MCF 10A (cell line): ENCODE results near the gene LRRC31. TPM values are rescaled to one million over a fixed set of nuclear protein-coding genes. Genes with fewer than 3 reads are reported as not detected.

Source experiments
- BruUV-seq: library from RNA; stranded (reverse); fragments of 400-500 nt; replicated peaks from 2 replicates; lab custom pipeline; 2021; lab: Mats Ljungman, UMichigan
- CTCF ChIA-PET: fragments of 300-600 bp; sonication (Branson Sonifier 250); formaldehyde crosslinking; extraction: SDS; loops from one replicate; lab custom pipeline; 2021; ENCODE audit warnings: antibody characterized with exemption, inconsistent platforms; lab: Yijun Ruan, JAX
- POLR2A ChIA-PET: fragments of 300-600, 350-650 bp; sonication (Branson Sonifier 250); formaldehyde crosslinking; extraction: SDS; loops from one replicate; lab custom pipeline; 2020; ENCODE audit warnings: antibody characterized with exemption, inconsistent platforms; lab: Yijun Ruan, JAX
- DNase-seq: peaks from one replicate; pipeline ENCODE4 v3.0.0-alpha.2; 2018; ENCODE audit not compliant: unreplicated experiment
- H3K27ac Mint-ChIP-seq: one replicate; pipeline ENCODE4 v1.8.0; 2022; ENCODE audit warnings: mild to moderate bottlenecking, low read depth, mixed read lengths; ENCODE audit not compliant: unreplicated experiment
- H3K27me3 Mint-ChIP-seq: one replicate; pipeline ENCODE4 v1.8.0; 2022; ENCODE audit warnings: mixed read lengths; ENCODE audit not compliant: insufficient read depth, unreplicated experiment
- H3K36me3 Mint-ChIP-seq: one replicate; pipeline ENCODE4 v1.8.0; 2022; ENCODE audit warnings: mild to moderate bottlenecking, moderate library complexity, mixed read lengths; ENCODE audit not compliant: insufficient read depth, unreplicated experiment
- H3K4me1 Mint-ChIP-seq: one replicate; pipeline ENCODE4 v1.8.0; 2022; ENCODE audit warnings: mixed read lengths; ENCODE audit not compliant: insufficient read depth, unreplicated experiment
- H3K4me3 Mint-ChIP-seq: one replicate; pipeline ENCODE4 v1.8.0; 2022; ENCODE audit warnings: mild to moderate bottlenecking, moderate library complexity, mixed read lengths; ENCODE audit not compliant: unreplicated experiment
- H3K9me3 Mint-ChIP-seq: one replicate; pipeline ENCODE4 v1.8.0; 2022; ENCODE audit warnings: mixed read lengths; ENCODE audit not compliant: unreplicated experiment
- intact Hi-C: fragments of 100-400 bp; cut with micrococcal nuclease; formaldehyde crosslinking; loops from 2 replicates; pipeline ENCODE4 v1.14.1; 2022
- total RNA-seq: library from RNA; stranded (reverse); gene quantifications from 2 replicates; pipeline ENCODE4 v1.2.3, GENCODE V29; 2022
- TF ChIP-seq, protein P1 (sequence below): fragments of 200-600 bp; IDR thresholded peaks from one replicate; pipeline ENCODE4 v1.8.0; 2022; ENCODE audit warnings: antibody characterized with exemption, mild to moderate bottlenecking; ENCODE audit not compliant: unreplicated experiment

The LRRC31 gene
- total RNA-seq, 1 experiment from 2014 or later, result not detected

DNA sequence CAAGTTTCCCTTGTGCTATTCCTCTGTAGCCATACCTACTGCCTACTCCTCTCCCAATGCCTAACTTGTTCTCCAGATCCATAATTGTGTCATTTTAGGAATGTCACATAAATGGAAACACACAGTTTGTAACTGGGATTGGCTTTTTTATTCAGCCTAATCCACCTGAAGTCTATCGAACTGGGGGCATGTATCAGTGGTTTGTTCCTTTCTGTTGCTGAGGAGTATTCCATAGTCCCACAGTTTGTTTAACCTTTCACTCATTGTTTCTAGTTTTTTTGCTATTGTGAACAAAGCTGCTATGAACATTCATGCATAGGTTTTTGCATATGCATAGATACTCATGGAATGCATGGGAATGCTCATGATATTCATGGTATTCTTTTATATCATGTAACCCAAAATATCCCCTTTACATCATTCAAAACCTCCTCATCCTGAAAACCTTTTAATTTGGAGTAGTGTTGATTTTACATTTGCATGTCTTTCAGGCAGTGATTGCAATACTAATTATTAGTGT is 31.2 kb downstream of the LRRC31 start:
- Mint-ChIP-seq H3K27ac (no peak overlapping the region), H3K27me3 (no peaks in the 10 kb centered on the region), H3K9me3 (no peaks in the 10 kb centered on the region), H3K36me3 (no peaks in the 10 kb centered on the region), H3K4me1 (no peaks in the 10 kb centered on the region), H3K4me3 (no peak overlapping the region)
- intact Hi-C loops, result no loop called here
- POLR2A ChIA-PET, result no interaction called here
- CTCF ChIA-PET, result interaction anchor here (0.6 kb wide), 1 partner anchor 58 kb away, joined by 3 read pairs; no protein-coding TSS in a partner anchor
- no peak for DNase-seq
- TF ChIP-seq, protein P1, sequence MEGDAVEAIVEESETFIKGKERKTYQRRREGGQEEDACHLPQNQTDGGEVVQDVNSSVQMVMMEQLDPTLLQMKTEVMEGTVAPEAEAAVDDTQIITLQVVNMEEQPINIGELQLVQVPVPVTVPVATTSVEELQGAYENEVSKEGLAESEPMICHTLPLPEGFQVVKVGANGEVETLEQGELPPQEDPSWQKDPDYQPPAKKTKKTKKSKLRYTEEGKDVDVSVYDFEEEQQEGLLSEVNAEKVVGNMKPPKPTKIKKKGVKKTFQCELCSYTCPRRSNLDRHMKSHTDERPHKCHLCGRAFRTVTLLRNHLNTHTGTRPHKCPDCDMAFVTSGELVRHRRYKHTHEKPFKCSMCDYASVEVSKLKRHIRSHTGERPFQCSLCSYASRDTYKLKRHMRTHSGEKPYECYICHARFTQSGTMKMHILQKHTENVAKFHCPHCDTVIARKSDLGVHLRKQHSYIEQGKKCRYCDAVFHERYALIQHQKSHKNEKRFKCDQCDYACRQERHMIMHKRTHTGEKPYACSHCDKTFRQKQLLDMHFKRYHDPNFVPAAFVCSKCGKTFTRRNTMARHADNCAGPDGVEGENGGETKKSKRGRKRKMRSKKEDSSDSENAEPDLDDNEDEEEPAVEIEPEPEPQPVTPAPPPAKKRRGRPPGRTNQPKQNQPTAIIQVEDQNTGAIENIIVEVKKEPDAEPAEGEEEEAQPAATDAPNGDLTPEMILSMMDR, result no peak
- no TSS peak for BruUV-seq

DNA sequence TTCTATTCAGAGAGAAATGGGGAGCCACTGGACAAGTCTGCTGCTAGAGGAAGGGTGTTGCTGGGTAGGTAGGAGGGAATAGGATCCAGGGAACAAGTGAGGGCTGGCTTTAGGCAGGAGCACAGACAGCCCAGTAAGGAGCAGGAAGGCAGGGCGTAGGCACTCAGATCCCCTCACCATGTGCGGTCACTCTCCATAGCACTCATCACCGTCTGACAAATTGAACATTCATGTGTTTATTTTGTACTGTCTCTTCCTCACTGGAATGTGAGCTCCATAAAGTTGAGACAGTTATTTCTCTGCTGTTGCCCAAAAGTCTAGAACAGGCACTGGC is 32.8 kb downstream of the LRRC31 start:
- no peak overlapping the region for H3K27ac Mint-ChIP-seq
- H3K4me3 Mint-ChIP-seq, result no peak overlapping the region
- no peaks in the 10 kb centered on the region for H3K36me3 Mint-ChIP-seq
- BruUV-seq, result no TSS peak
- DNase-seq, result no peak
- POLR2A ChIA-PET, result no interaction called here
- CTCF ChIA-PET, result no interaction called here
- H3K4me1 Mint-ChIP-seq, result no peaks in the 10 kb centered on the region
- H3K9me3 Mint-ChIP-seq, result no peaks in the 10 kb centered on the region
- TF ChIP-seq, protein P1, result no peak
- intact Hi-C loops, result no loop called here
- no peaks in the 10 kb centered on the region for H3K27me3 Mint-ChIP-seq

DNA sequence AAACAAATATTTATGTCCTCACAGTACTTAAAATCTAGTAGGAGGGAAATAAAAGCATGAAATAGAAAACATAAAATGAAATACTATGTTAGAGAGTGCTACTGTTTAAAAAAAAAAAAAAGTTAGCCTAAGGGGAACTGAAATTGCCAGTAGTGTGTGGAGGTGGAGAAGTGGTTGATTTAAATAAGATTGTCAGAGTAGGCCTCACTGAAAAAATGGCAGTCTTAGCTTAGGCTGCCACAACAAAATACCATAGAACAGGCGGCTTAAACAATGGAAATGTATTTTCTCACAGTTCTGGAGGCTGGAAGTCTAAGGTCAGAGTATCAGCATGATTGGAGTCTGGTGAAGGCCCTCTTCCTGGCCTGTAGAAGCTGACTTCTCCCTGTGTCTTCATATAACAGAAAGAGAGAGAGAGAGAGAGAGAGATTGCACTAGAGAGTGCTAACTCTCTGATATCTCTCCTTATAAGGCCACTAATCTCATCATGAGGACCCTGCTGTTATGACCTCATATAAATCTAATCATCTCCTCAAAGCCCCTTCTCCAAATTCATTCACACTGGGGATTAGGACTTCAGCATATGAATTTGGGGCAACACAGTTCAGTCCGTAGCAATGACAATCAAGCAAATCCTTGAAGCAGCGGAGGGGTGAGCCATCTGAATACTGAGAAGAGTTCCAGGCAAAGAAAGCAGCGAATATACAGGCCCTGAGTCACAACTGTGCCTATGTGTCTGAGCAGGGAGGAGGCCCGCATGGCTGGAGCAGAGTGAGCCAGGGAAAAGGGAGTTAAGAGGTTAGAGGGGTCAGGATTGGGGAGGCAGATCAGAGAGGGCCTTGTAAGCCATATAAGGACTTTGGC is 33.4 kb downstream of the LRRC31 start:
- no peaks in the 10 kb centered on the region for H3K36me3 Mint-ChIP-seq
- H3K9me3 Mint-ChIP-seq, result no peaks in the 10 kb centered on the region
- intact Hi-C loops, result no loop called here
- DNase-seq, result no peak
- TF ChIP-seq, protein P1, result no peak
- no peaks in the 10 kb centered on the region for H3K27me3 Mint-ChIP-seq
- ChIA-PET POLR2A (no interaction called here), CTCF (no interaction called here)
- no peak overlapping the region for H3K27ac Mint-ChIP-seq
- no peaks in the 10 kb centered on the region for H3K4me1 Mint-ChIP-seq
- no peak overlapping the region for H3K4me3 Mint-ChIP-seq
- BruUV-seq, result no TSS peak

DNA sequence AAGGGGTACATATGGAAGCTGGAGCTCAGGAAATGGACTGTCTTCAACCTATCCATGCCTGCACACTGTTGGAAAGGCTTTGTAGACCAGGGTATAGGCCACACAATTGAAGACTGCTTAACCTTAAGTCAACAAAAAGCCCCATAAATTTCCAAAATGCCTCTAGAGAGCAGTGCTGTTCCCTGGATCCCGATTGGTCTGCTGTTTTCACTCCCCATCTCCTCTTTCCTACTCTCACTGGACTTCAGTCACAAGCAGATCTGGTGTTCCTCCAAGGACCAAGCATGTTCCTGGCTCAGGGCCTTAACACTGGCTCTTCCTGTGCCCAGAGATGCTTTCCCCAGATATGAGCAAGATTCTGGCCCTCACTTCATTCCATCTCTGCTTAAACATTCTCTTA is 34.2 kb downstream of the LRRC31 start:
- no peaks in the 10 kb centered on the region for H3K9me3 Mint-ChIP-seq
- ChIA-PET CTCF (no interaction called here), POLR2A (no interaction called here)
- no peaks in the 10 kb centered on the region for H3K36me3 Mint-ChIP-seq
- TF ChIP-seq, protein P1, result no peak
- no peak overlapping the region for H3K27ac Mint-ChIP-seq
- intact Hi-C loops, result no loop called here
- no TSS peak for BruUV-seq
- no peaks in the 10 kb centered on the region for H3K27me3 Mint-ChIP-seq
- DNase-seq, result no peak
- H3K4me1 Mint-ChIP-seq, result no peaks in the 10 kb centered on the region
- no peak overlapping the region for H3K4me3 Mint-ChIP-seq
